Loucy (cell line): ENCODE results near the gene STS.

Experiments
- H2AFZ ChIP-seq: fragments of 200-600 bp; sonication (generic); 2 replicates; pipeline ENCODE4 v1.6.0; 2016; ENCODE audit warnings: antibody characterized with exemption, mild to moderate bottlenecking, low read length, moderate library complexity
- H3F3A ChIP-seq: fragments of 200-600 bp; 2 replicates; pipeline ENCODE4 v1.6.0; 2016; ENCODE audit warnings: antibody characterized with exemption, low read depth, mild to moderate bottlenecking
- H3K27me3 ChIP-seq: fragments of 200-600 bp; sonication (generic); 2 replicates; pipeline ENCODE4 v1.6.1; 2014; ENCODE audit warnings: low read length, mild to moderate bottlenecking; ENCODE audit not compliant: insufficient read depth, poor library complexity, severe bottlenecking
- H3K36me3 ChIP-seq: fragments of 200-600 bp; sonication (generic); 2 replicates; pipeline ENCODE4 v1.6.1; 2016; ENCODE audit warnings: low read length; ENCODE audit not compliant: insufficient read depth
- H3K4me1 ChIP-seq: fragments of 200-600 bp; sonication (generic); 2 replicates; pipeline ENCODE4 v1.5.1; 2014; ENCODE audit warnings: low read length, mild to moderate bottlenecking; ENCODE audit not compliant: insufficient read depth, poor library complexity, severe bottlenecking
- H3K4me2 ChIP-seq: fragments of 200-600 bp; sonication (generic); 2 replicates; pipeline ENCODE4 v1.6.0; 2014; ENCODE audit warnings: antibody characterized with exemption, low read length, low read depth, mild to moderate bottlenecking; ENCODE audit not compliant: poor library complexity, severe bottlenecking
- H3K4me3 ChIP-seq: fragments of 200-600 bp; sonication (generic); 2 replicates; pipeline ENCODE4 v1.5.1; 2014; ENCODE audit warnings: low read length, mild to moderate bottlenecking, mixed read lengths; ENCODE audit not compliant: poor library complexity, severe bottlenecking
- H3K79me2 ChIP-seq: fragments of 200-600 bp; sonication (generic); 2 replicates; pipeline ENCODE4 v1.6.1; 2014; ENCODE audit warnings: low read length; ENCODE audit not compliant: insufficient read depth
- H3K9ac ChIP-seq: fragments of 200-600 bp; sonication (generic); 2 replicates; pipeline ENCODE4 v1.6.0; 2014; ENCODE audit warnings: mild to moderate bottlenecking, low read depth, low read length, moderate library complexity; ENCODE audit not compliant: poor library complexity, severe bottlenecking
- H3K9me2 ChIP-seq: fragments of 200-600 bp; sonication (generic); replicated peaks from 2 replicates; pipeline ENCODE4 v1.6.1; 2016; ENCODE audit warnings: low read depth, low read length, mixed read lengths
- H3K9me3 ChIP-seq: fragments of 200-600 bp; sonication (generic); 2 replicates; pipeline ENCODE4 v1.6.1; 2014; ENCODE audit warnings: mild to moderate bottlenecking, antibody characterized with exemption, low read length, low read depth; ENCODE audit not compliant: insufficient read depth
- H4K20me1 ChIP-seq: fragments of 200-600 bp; sonication (generic); 2 replicates; pipeline ENCODE4 v1.6.0; 2014; ENCODE audit warnings: antibody characterized with exemption, low read length, mild to moderate bottlenecking; ENCODE audit not compliant: insufficient read depth, poor library complexity, severe bottlenecking
- CTCF ChIP-seq: fragments of 200-600 bp; sonication (generic); conservative IDR thresholded peaks from 2 replicates; pipeline ENCODE4 v1.5.1; 2014; ENCODE audit warnings: mild to moderate bottlenecking, antibody characterized with exemption, low read length
- EZH2phosphoT487 ChIP-seq: fragments of 200-600 bp; IDR thresholded peaks from 2 replicates; pipeline ENCODE4 v1.6.1; 2018; ENCODE audit warnings: antibody characterized with exemption, mild to moderate bottlenecking, moderate library complexity, borderline replicate concordance

The STS gene

GRCh38 chrX:7184816-7185215 lies 37.3 kb downstream of the STS start:
- H3K9me2 ChIP-seq: no peaks in the 10 kb centered on the region
- no peaks in the 10 kb centered on the region for H4K20me1 ChIP-seq
- no peaks in the 10 kb centered on the region for H3K79me2 ChIP-seq
- no peaks in the 10 kb centered on the region for H3K36me3 ChIP-seq
- H3F3A ChIP-seq: no peaks in the 10 kb centered on the region
- no peak overlapping the region for H3K4me2 ChIP-seq
- H3K4me1 ChIP-seq: no peaks in the 10 kb centered on the region
- H3K27me3 ChIP-seq: no peaks in the 10 kb centered on the region
- no peak overlapping the region for H3K4me3 ChIP-seq
- H2AFZ ChIP-seq: no peak overlapping the region
- H3K9ac ChIP-seq: no peak overlapping the region
- no peak for TF ChIP-seq CTCF
- TF ChIP-seq EZH2phosphoT487: no peak
- H3K9me3 ChIP-seq: no peaks in the 10 kb centered on the region

- Histone ChIP-seq H4K20me1 (no peaks in the 10 kb centered on the region), H3K4me2 (no peak overlapping the region), H3K27me3 (no peaks in the 10 kb centered on the region), H3K4me1 (no peaks in the 10 kb centered on the region), H3K4me3 (no peak overlapping the region), H3K9me3 (no peaks in the 10 kb centered on the region), H3K9ac (no peak overlapping the region), H3K36me3 (no peaks in the 10 kb centered on the region), H3K9me2 (no peaks in the 10 kb centered on the region), H3F3A (no peaks in the 10 kb centered on the region), H2AFZ (no peak overlapping the region), H3K79me2 (no peaks in the 10 kb centered on the region)
- TF ChIP-seq CTCF (no peak), EZH2phosphoT487 (no peak)
Observed at GRCh38 chrX:7188672-7189071, 41.2 kb downstream of the STS start.

- H3K9me3 ChIP-seq: no peaks in the 10 kb centered on the region
- no peaks in the 10 kb centered on the region for H3K9me2 ChIP-seq
- H3K4me1 ChIP-seq: no peaks in the 10 kb centered on the region
- no peak overlapping the region for H2AFZ ChIP-seq
- no peak overlapping the region for H3K4me2 ChIP-seq
- no peak overlapping the region for H3K9ac ChIP-seq
- TF ChIP-seq EZH2phosphoT487 (no peak), CTCF (no peak)
- no peaks in the 10 kb centered on the region for H4K20me1 ChIP-seq
- no peaks in the 10 kb centered on the region for H3K27me3 ChIP-seq
- no peaks in the 10 kb centered on the region for H3F3A ChIP-seq
- H3K4me3 ChIP-seq: no peak overlapping the region
- H3K36me3 ChIP-seq: no peaks in the 10 kb centered on the region
- H3K79me2 ChIP-seq: no peaks in the 10 kb centered on the region
Observed at GRCh38 chrX:7190157-7190556, 42.6 kb downstream of the STS start.
